ENCODE results near the gene PLEKHA5. TPM values are rescaled to one million over a fixed set of nuclear protein-coding genes. Genes with fewer than 3 reads are reported as not detected.

The PLEKHA5 gene
- total RNA-seq, 2 donors from 2014 or later: 10.2 to 29.8 TPM

GRCh38 chr12:19288161-19288560 is 158.6 kb downstream of the PLEKHA5 start:
- Histone ChIP-seq H3K27me3 (no peaks in the 10 kb centered on the region), H3K27ac (no peak overlapping the region), H3K9me3 (no peaks in the 10 kb centered on the region), H3K4me1 (no peaks in the 10 kb centered on the region), H3K4me3 (no peak overlapping the region), H3K36me3 (replicated peaks in 1 of 2; ENCODE audit: insufficient read depth in 1 of 2, low read depth in 2 of 2) (peaks cover 0 to 3% of the 10 kb centered on the region in 2 donors)
- TF ChIP-seq CTCF (IDR thresholded peaks at IDR 0.05): no peak
- no peak for TF ChIP-seq POLR2A (IDR thresholded peaks at IDR 0.05)
- WGBS, 2 donors: 89 to 91% methylated on average over 4 of the region's 4 CpGs
- intact Hi-C loops (cut with DNase I): no loop called here
- ATAC-seq (no peak), DNase-seq (no peak)

- intact Hi-C loops (cut with DNase I): no loop called here
- Histone ChIP-seq H3K4me1 (no peaks in the 10 kb centered on the region), H3K27me3 (no peaks in the 10 kb centered on the region), H3K4me3 (no peak overlapping the region), H3K9me3 (no peaks in the 10 kb centered on the region), H3K36me3 (replicated peaks in 1 of 2; ENCODE audit: insufficient read depth in 1 of 2, low read depth in 2 of 2) (no peaks in the 10 kb centered on the region), H3K27ac (no peak overlapping the region)
- DNase-seq (no peak), ATAC-seq (peak; percentile 45)
- no peak for TF ChIP-seq POLR2A (IDR thresholded peaks at IDR 0.05)
- peak; percentile 32 to 70 (median 61) for TF ChIP-seq CTCF (IDR thresholded peaks at IDR 0.05)
- WGBS, 2 donors: 56 to 64% methylated on average over 2 of the region's 2 CpGs
Observed at GRCh38 chr12:19288603-19289244, 159.2 kb downstream of the PLEKHA5 start.

GRCh38 chr12:19298836-19299605 is 169.5 kb downstream of the PLEKHA5 start:
- ATAC-seq: no peak
- H3K4me1 ChIP-seq: no peaks in the 10 kb centered on the region
- intact Hi-C loops (cut with DNase I): no loop called here
- no peaks in the 10 kb centered on the region for H3K36me3 ChIP-seq (replicated peaks in 1 of 2; ENCODE audit: insufficient read depth in 1 of 2, low read depth in 2 of 2)
- no peak overlapping the region for H3K27ac ChIP-seq
- no peaks in the 10 kb centered on the region for H3K27me3 ChIP-seq
- H3K9me3 ChIP-seq: no peaks in the 10 kb centered on the region
- WGBS, 2 donors: 94 to 98% methylated on average over 7 of the region's 7 CpGs
- no peak for DNase-seq
- no peak overlapping the region for H3K4me3 ChIP-seq
- TF ChIP-seq CTCF (IDR thresholded peaks at IDR 0.05): no peak
- no peak for TF ChIP-seq POLR2A (IDR thresholded peaks at IDR 0.05)

GRCh38 chr12:19299765-19300164 is 170.2 kb downstream of the PLEKHA5 start:
- Histone ChIP-seq H3K36me3 (replicated peaks in 1 of 2; ENCODE audit: insufficient read depth in 1 of 2, low read depth in 2 of 2) (no peaks in the 10 kb centered on the region), H3K9me3 (no peaks in the 10 kb centered on the region), H3K4me3 (no peak overlapping the region), H3K27me3 (no peaks in the 10 kb centered on the region), H3K4me1 (no peaks in the 10 kb centered on the region), H3K27ac (no peak overlapping the region)
- ATAC-seq (no peak), DNase-seq (no peak)
- TF ChIP-seq POLR2A (IDR thresholded peaks at IDR 0.05): no peak
- no peak for TF ChIP-seq CTCF (IDR thresholded peaks at IDR 0.05)
- 88 to 89% methylated on average over 3 of the region's 3 CpGs for WGBS, 2 donors
- intact Hi-C loops (cut with DNase I): no loop called here

All from body of pancreas (tissue), 4 donors.